ENCODE data around the gene CEP112.

DNA sequence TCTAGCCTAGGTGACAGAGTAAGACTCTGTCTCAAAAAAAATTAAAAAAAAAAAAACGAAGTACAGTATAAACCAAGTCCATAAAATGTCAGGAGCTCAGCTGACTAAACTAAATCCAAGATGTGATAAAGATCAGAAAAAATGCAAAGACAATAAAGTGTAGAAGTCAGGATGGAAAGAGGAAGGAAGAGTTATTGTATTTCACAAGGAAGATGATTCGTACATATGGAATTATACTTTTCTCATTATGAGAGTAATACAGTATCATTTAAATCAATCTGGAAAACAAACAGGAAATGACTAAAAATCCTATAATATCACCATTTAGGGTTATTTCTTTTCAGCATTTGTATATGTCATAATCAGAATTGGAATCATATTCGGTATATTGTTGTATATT, 48.7 kb upstream of the CEP112 start:
- TF ChIP-seq POLR2A (IDR thresholded peaks at IDR 0.05; ENCODE audit: low read depth, low read length) (no peak), MAFK (IDR thresholded peaks at IDR 0.05; ENCODE audit: low read depth, low read length) (no peak), RAD21 (IDR thresholded peaks at IDR 0.05; ENCODE audit: low read length) (no peak), RFX5 (IDR thresholded peaks at IDR 0.05; ENCODE audit: low read depth, low read length) (no peak)
- TF ChIP-seq, protein P1, sequence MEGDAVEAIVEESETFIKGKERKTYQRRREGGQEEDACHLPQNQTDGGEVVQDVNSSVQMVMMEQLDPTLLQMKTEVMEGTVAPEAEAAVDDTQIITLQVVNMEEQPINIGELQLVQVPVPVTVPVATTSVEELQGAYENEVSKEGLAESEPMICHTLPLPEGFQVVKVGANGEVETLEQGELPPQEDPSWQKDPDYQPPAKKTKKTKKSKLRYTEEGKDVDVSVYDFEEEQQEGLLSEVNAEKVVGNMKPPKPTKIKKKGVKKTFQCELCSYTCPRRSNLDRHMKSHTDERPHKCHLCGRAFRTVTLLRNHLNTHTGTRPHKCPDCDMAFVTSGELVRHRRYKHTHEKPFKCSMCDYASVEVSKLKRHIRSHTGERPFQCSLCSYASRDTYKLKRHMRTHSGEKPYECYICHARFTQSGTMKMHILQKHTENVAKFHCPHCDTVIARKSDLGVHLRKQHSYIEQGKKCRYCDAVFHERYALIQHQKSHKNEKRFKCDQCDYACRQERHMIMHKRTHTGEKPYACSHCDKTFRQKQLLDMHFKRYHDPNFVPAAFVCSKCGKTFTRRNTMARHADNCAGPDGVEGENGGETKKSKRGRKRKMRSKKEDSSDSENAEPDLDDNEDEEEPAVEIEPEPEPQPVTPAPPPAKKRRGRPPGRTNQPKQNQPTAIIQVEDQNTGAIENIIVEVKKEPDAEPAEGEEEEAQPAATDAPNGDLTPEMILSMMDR (conservative IDR thresholded peaks at IDR 0.05; ENCODE audit: low read depth, low read length), result no peak

Data from IMR-90 (cell line).